HG03439 (cell line): Measurements from ENCODE around the gene TP53BP2.

ENCODE experiments used
- ATAC-seq: cut with Tn5 transposase; IDR thresholded peaks from one replicate; pipeline ENCODE4 v1.9.1; 2021; ENCODE audit warnings: mild to moderate bottlenecking, moderate library complexity; ENCODE audit not compliant: unreplicated experiment

Gene TP53BP2

GRCh38 chr1:223770621-223771315 lies 75.0 kb downstream of the TP53BP2 start:
- ATAC-seq = no peak

GRCh38 chr1:223765719-223766340 lies 79.9 kb downstream of the TP53BP2 start:
- no peak for ATAC-seq

GRCh38 chr1:223765036-223765718 lies 80.6 kb downstream of the TP53BP2 start:
- ATAC-seq = no peak

GRCh38 chr1:223763881-223764280 lies 81.9 kb downstream of the TP53BP2 start:
- ATAC-seq = no peak

GRCh38 chr1:223763251-223763650 lies 82.5 kb downstream of the TP53BP2 start:
- ATAC-seq = no peak

GRCh38 chr1:223761411-223761810 lies 84.3 kb downstream of the TP53BP2 start:
- ATAC-seq = no peak

GRCh38 chr1:223760833-223761232 lies 84.9 kb downstream of the TP53BP2 start:
- no peak for ATAC-seq

GRCh38 chr1:223759273-223759672 lies 86.5 kb downstream of the TP53BP2 start:
- no peak for ATAC-seq

- ATAC-seq = no peak
These were observed 87.0 kb downstream of the TP53BP2 start for GRCh38 chr1:223758734-223759133.

- no peak for ATAC-seq
These were observed 88.7 kb downstream of the TP53BP2 start for GRCh38 chr1:223756806-223757700.

- no peak for ATAC-seq
These were observed 89.6 kb downstream of the TP53BP2 start for GRCh38 chr1:223755992-223756775.

- ATAC-seq = no peak
These were observed 90.3 kb downstream of the TP53BP2 start for GRCh38 chr1:223755432-223755792.

- ATAC-seq = no peak
These were observed 90.9 kb downstream of the TP53BP2 start for GRCh38 chr1:223754681-223755431.

- ATAC-seq = no peak
These were observed 92.8 kb downstream of the TP53BP2 start for GRCh38 chr1:223752721-223753515.

- ATAC-seq = no peak
These were observed 94.1 kb downstream of the TP53BP2 start for GRCh38 chr1:223751696-223752095.

- ATAC-seq = no peak
These were observed 94.8 kb downstream of the TP53BP2 start for GRCh38 chr1:223750730-223751570.

GRCh38 chr1:223748773-223749733 lies 96.7 kb downstream of the TP53BP2 start:
- peak; percentile 69 for ATAC-seq
